ENCODE data around the gene CCDC171.
"Not testable (repeated sequence)": the region's sequence is repeated elsewhere in the genome, so short reads cannot be mapped to it uniquely, and the experiment has no call there.

CCDC171 gene

GRCh38 chr9:15693701-15694100, 140.9 kb downstream of the CCDC171 start:
- Histone ChIP-seq H3K36me3 (ENCODE audit: control insufficient read depth, insufficient read depth, low read length) (no peaks in the 10 kb centered on the region), H3K27me3 (ENCODE audit: control insufficient read depth, insufficient read depth, low read length, poor library complexity, severe bottlenecking) (no peaks in the 10 kb centered on the region), H3K4me3 (ENCODE audit: insufficient read depth, low read depth, low read length) (no peak overlapping the region), H3K9me3 (ENCODE audit: control insufficient read depth, low read length) (no peaks in the 10 kb centered on the region), H3K27ac (ENCODE audit: insufficient read depth, low read depth, low read length, poor library complexity, severe bottlenecking) (no peak overlapping the region), H3K4me1 (ENCODE audit: control insufficient read depth, insufficient read depth, low read length) (no peaks in the 10 kb centered on the region)

GRCh38 chr9:15696979-15697378, 144.1 kb downstream of the CCDC171 start:
- Histone ChIP-seq H3K4me1 (ENCODE audit: control insufficient read depth, insufficient read depth, low read length) (no peaks in the 10 kb centered on the region), H3K27me3 (ENCODE audit: control insufficient read depth, insufficient read depth, low read length, poor library complexity, severe bottlenecking) (no peaks in the 10 kb centered on the region), H3K27ac (ENCODE audit: insufficient read depth, low read depth, low read length, poor library complexity, severe bottlenecking) (no peak overlapping the region), H3K9me3 (ENCODE audit: control insufficient read depth, low read length) (no peaks in the 10 kb centered on the region), H3K4me3 (ENCODE audit: insufficient read depth, low read depth, low read length) (no peak overlapping the region), H3K36me3 (ENCODE audit: control insufficient read depth, insufficient read depth, low read length) (no peaks in the 10 kb centered on the region)
- WGBS, 2 experiments = 80 to 84% methylated on average over 1 of the region's 1 CpG

GRCh38 chr9:15697446-15697851, 144.6 kb downstream of the CCDC171 start:
- 100% methylated on average over 2 of the region's 2 CpGs; no CpG with 5 or more reads in 1 of the 2 experiments for WGBS, 2 experiments
- no peak overlapping the region for H3K4me3 ChIP-seq (ENCODE audit: insufficient read depth, low read depth, low read length)
- H3K27me3 ChIP-seq (ENCODE audit: control insufficient read depth, insufficient read depth, low read length, poor library complexity, severe bottlenecking) = no peaks in the 10 kb centered on the region
- no peaks in the 10 kb centered on the region for H3K9me3 ChIP-seq (ENCODE audit: control insufficient read depth, low read length)
- no peaks in the 10 kb centered on the region for H3K36me3 ChIP-seq (ENCODE audit: control insufficient read depth, insufficient read depth, low read length)
- no peak overlapping the region for H3K27ac ChIP-seq (ENCODE audit: insufficient read depth, low read depth, low read length, poor library complexity, severe bottlenecking)
- H3K4me1 ChIP-seq (ENCODE audit: control insufficient read depth, insufficient read depth, low read length) = no peaks in the 10 kb centered on the region

GRCh38 chr9:15699876-15700559, 147.2 kb downstream of the CCDC171 start:
- not testable (repeated sequence) for H3K36me3 ChIP-seq (ENCODE audit: control insufficient read depth, insufficient read depth, low read length); H3K4me1 ChIP-seq (ENCODE audit: control insufficient read depth, insufficient read depth, low read length); H3K4me3 ChIP-seq (ENCODE audit: insufficient read depth, low read depth, low read length); H3K9me3 ChIP-seq (ENCODE audit: control insufficient read depth, low read length); H3K27me3 ChIP-seq (ENCODE audit: control insufficient read depth, insufficient read depth, low read length, poor library complexity, severe bottlenecking); H3K27ac ChIP-seq (ENCODE audit: insufficient read depth, low read depth, low read length, poor library complexity, severe bottlenecking)
- 90 to 94% methylated on average over 35 to 36 of the region's 36 CpGs for WGBS, 2 experiments

- H3K27ac ChIP-seq (ENCODE audit: insufficient read depth, low read depth, low read length, poor library complexity, severe bottlenecking) = no peak overlapping the region
- H3K27me3 ChIP-seq (ENCODE audit: control insufficient read depth, insufficient read depth, low read length, poor library complexity, severe bottlenecking) = no peaks in the 10 kb centered on the region
- no peaks in the 10 kb centered on the region for H3K36me3 ChIP-seq (ENCODE audit: control insufficient read depth, insufficient read depth, low read length)
- H3K4me1 ChIP-seq (ENCODE audit: control insufficient read depth, insufficient read depth, low read length) = no peaks in the 10 kb centered on the region
- no peaks in the 10 kb centered on the region for H3K9me3 ChIP-seq (ENCODE audit: control insufficient read depth, low read length)
- no peak overlapping the region for H3K4me3 ChIP-seq (ENCODE audit: insufficient read depth, low read depth, low read length)
- WGBS, 2 experiments = 97 to 100% methylated on average over 2 to 3 of the region's 3 CpGs
Observed at GRCh38 chr9:15707000-15707399, 154.2 kb downstream of the CCDC171 start.

GRCh38 chr9:15711531-15711930, 158.7 kb downstream of the CCDC171 start:
- no peaks in the 10 kb centered on the region for H3K4me1 ChIP-seq (ENCODE audit: control insufficient read depth, insufficient read depth, low read length)
- H3K9me3 ChIP-seq (ENCODE audit: control insufficient read depth, low read length) = no peaks in the 10 kb centered on the region
- H3K27ac ChIP-seq (ENCODE audit: insufficient read depth, low read depth, low read length, poor library complexity, severe bottlenecking) = no peak overlapping the region
- H3K36me3 ChIP-seq (ENCODE audit: control insufficient read depth, insufficient read depth, low read length) = no peaks in the 10 kb centered on the region
- no peaks in the 10 kb centered on the region for H3K27me3 ChIP-seq (ENCODE audit: control insufficient read depth, insufficient read depth, low read length, poor library complexity, severe bottlenecking)
- 93 to 100% methylated on average over 1 of the region's 1 CpG for WGBS, 2 experiments
- H3K4me3 ChIP-seq (ENCODE audit: insufficient read depth, low read depth, low read length) = no peak overlapping the region

GRCh38 chr9:15711931-15712330, 159.1 kb downstream of the CCDC171 start:
- Histone ChIP-seq H3K27me3 (ENCODE audit: control insufficient read depth, insufficient read depth, low read length, poor library complexity, severe bottlenecking) (no peaks in the 10 kb centered on the region), H3K4me1 (ENCODE audit: control insufficient read depth, insufficient read depth, low read length) (no peaks in the 10 kb centered on the region), H3K27ac (ENCODE audit: insufficient read depth, low read depth, low read length, poor library complexity, severe bottlenecking) (no peak overlapping the region), H3K4me3 (ENCODE audit: insufficient read depth, low read depth, low read length) (no peak overlapping the region), H3K9me3 (ENCODE audit: control insufficient read depth, low read length) (no peaks in the 10 kb centered on the region), H3K36me3 (ENCODE audit: control insufficient read depth, insufficient read depth, low read length) (no peaks in the 10 kb centered on the region)
- WGBS, 2 experiments = 88 to 89% methylated on average over 2 of the region's 2 CpGs

- Histone ChIP-seq H3K9me3 (ENCODE audit: control insufficient read depth, low read length) (no peaks in the 10 kb centered on the region), H3K27ac (ENCODE audit: insufficient read depth, low read depth, low read length, poor library complexity, severe bottlenecking) (no peak overlapping the region), H3K4me1 (ENCODE audit: control insufficient read depth, insufficient read depth, low read length) (no peaks in the 10 kb centered on the region), H3K4me3 (ENCODE audit: insufficient read depth, low read depth, low read length) (no peak overlapping the region), H3K27me3 (ENCODE audit: control insufficient read depth, insufficient read depth, low read length, poor library complexity, severe bottlenecking) (no peaks in the 10 kb centered on the region), H3K36me3 (ENCODE audit: control insufficient read depth, insufficient read depth, low read length) (no peaks in the 10 kb centered on the region)
- WGBS, 2 experiments = 100% methylated on average over 1 of the region's 1 CpG; no CpG with 5 or more reads in 1 of the 2 experiments
Observed at GRCh38 chr9:15714746-15715145, 161.9 kb downstream of the CCDC171 start.

GRCh38 chr9:15717290-15717967, 164.6 kb downstream of the CCDC171 start:
- no peaks in the 10 kb centered on the region for H3K36me3 ChIP-seq (ENCODE audit: control insufficient read depth, insufficient read depth, low read length)
- H3K27me3 ChIP-seq (ENCODE audit: control insufficient read depth, insufficient read depth, low read length, poor library complexity, severe bottlenecking) = no peaks in the 10 kb centered on the region
- peaks cover 4% of the 10 kb centered on the region for H3K4me1 ChIP-seq (ENCODE audit: control insufficient read depth, insufficient read depth, low read length)
- 92 to 94% methylated on average over 5 of the region's 5 CpGs for WGBS, 2 experiments
- H3K4me3 ChIP-seq (ENCODE audit: insufficient read depth, low read depth, low read length) = no peak overlapping the region
- H3K9me3 ChIP-seq (ENCODE audit: control insufficient read depth, low read length) = no peaks in the 10 kb centered on the region
- no peak overlapping the region for H3K27ac ChIP-seq (ENCODE audit: insufficient read depth, low read depth, low read length, poor library complexity, severe bottlenecking)

- no peaks in the 10 kb centered on the region for H3K27me3 ChIP-seq (ENCODE audit: control insufficient read depth, insufficient read depth, low read length, poor library complexity, severe bottlenecking)
- H3K4me3 ChIP-seq (ENCODE audit: insufficient read depth, low read depth, low read length) = no peak overlapping the region
- peaks cover 10% of the 10 kb centered on the region for H3K4me1 ChIP-seq (ENCODE audit: control insufficient read depth, insufficient read depth, low read length)
- H3K9me3 ChIP-seq (ENCODE audit: control insufficient read depth, low read length) = no peaks in the 10 kb centered on the region
- 93 to 95% methylated on average over 1 of the region's 1 CpG for WGBS, 2 experiments
- no peaks in the 10 kb centered on the region for H3K36me3 ChIP-seq (ENCODE audit: control insufficient read depth, insufficient read depth, low read length)
- H3K27ac ChIP-seq (ENCODE audit: insufficient read depth, low read depth, low read length, poor library complexity, severe bottlenecking) = no peak overlapping the region
Observed at GRCh38 chr9:15718423-15718822, 165.6 kb downstream of the CCDC171 start.

All from ectodermal cell (in vitro differentiated cells).